Measurements from ENCODE around the gene ALDH2. TPM values are rescaled to one million over a fixed set of nuclear protein-coding genes. Genes with fewer than 3 reads are reported as not detected.
"Not testable (repeated sequence)": the region's sequence is repeated elsewhere in the genome, so short reads cannot be mapped to it uniquely, and the experiment has no call there.

Gene ALDH2
- total RNA-seq, 2 experiments from 2014 or later = 1.9 to 3.1 TPM

DNA sequence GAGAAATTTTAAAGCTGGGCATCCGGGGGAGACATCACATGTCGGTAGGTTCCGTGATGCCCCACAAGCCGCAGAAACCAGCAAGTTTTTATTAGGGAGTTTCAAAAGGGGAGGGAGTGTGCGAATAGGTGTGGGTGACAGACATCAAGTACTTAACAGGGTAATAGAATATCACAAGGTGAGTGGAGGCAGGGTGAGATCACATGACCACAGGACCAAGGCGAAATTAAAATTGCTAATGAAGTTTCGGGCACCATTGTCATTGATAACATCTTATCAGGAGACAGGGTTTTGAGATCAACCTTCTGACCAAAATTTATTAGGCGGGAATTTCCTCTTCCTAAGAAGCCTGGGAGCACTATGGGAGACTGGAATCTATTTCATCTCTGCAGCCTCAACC is 54.1 kb downstream of the ALDH2 start:
- H3K4me1 Mint-ChIP-seq (ENCODE audit: low read depth); H3K27me3 Mint-ChIP-seq; CTCF ChIA-PET; POLR2A ChIA-PET; H3K27ac Mint-ChIP-seq; H3K36me3 Mint-ChIP-seq; DNase-seq; H3K9me3 Mint-ChIP-seq; H3K4me3 Mint-ChIP-seq: not testable (repeated sequence)
- intact Hi-C loops (cut with micrococcal nuclease) = loop anchor here (5.0 kb wide), 1 partner anchor 566 kb away; no protein-coding TSS in a partner anchor

DNA sequence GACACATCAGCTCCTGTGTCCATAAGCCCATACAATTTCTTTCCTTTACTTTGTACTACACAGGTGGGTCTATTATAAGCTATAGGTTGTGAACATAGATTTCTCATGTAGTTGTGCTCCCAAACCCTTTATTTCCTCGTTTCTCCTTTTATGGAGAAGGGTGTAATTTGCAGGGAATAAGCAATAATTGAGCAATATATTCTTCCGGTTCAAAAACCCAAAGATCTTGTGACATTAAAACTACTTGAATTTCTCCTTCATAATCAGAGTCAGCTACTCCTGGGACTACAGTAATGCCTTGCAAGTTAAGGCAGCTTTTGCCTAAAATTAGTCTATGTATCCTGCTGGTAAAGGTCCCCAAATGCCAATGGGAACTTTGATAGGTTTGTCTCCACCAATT is 56.2 kb downstream of the ALDH2 start:
- intact Hi-C loops (cut with micrococcal nuclease) = loop anchor here (5.0 kb wide), 1 partner anchor 564 kb away; no protein-coding TSS in a partner anchor
- ChIA-PET POLR2A (no interaction called here), CTCF (interaction anchor here (1.0 kb wide), 1 partner anchor 10 kb away, joined by 7 read pairs; no protein-coding TSS in a partner anchor)
- peaks cover 6% of the 10 kb centered on the region for H3K27me3 Mint-ChIP-seq
- H3K4me3 Mint-ChIP-seq = no peak overlapping the region
- no peaks in the 10 kb centered on the region for H3K4me1 Mint-ChIP-seq (ENCODE audit: low read depth)
- no peaks in the 10 kb centered on the region for H3K36me3 Mint-ChIP-seq
- H3K9me3 Mint-ChIP-seq = peaks cover 4% of the 10 kb centered on the region
- H3K27ac Mint-ChIP-seq = no peak overlapping the region
- DNase-seq = no peak

DNA sequence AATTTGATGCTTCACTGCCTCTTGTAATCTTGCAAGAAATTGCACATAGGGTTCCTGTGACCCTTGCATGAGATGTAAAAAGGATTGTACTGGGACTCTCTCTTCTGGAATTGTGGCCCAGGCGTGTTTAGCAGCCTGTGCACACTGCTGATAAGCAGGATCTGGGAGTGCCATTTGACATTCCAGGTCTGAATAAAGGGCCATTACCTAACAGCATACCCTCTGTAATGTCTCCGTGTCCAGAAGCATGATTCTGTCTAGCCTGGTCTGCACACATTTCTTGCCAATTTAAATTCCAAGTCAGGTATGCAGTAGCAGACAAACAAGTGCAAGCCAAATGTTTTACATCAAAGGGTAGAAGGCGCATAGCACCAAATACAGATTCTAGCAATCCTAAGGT is 57.2 kb downstream of the ALDH2 start:
- Mint-ChIP-seq H3K36me3 (no peaks in the 10 kb centered on the region), H3K27me3 (peaks cover 6% of the 10 kb centered on the region), H3K4me3 (no peak overlapping the region), H3K4me1 (ENCODE audit: low read depth) (no peaks in the 10 kb centered on the region), H3K9me3 (peaks cover 4% of the 10 kb centered on the region), H3K27ac (no peak overlapping the region)
- CTCF ChIA-PET = interaction anchor here (1.0 kb wide), 1 partner anchor 11 kb away, joined by 7 read pairs; no protein-coding TSS in a partner anchor
- POLR2A ChIA-PET = no interaction called here
- DNase-seq = no peak
- intact Hi-C loops (cut with micrococcal nuclease) = loop anchor here (5.0 kb wide), 1 partner anchor 563 kb away; no protein-coding TSS in a partner anchor

DNA sequence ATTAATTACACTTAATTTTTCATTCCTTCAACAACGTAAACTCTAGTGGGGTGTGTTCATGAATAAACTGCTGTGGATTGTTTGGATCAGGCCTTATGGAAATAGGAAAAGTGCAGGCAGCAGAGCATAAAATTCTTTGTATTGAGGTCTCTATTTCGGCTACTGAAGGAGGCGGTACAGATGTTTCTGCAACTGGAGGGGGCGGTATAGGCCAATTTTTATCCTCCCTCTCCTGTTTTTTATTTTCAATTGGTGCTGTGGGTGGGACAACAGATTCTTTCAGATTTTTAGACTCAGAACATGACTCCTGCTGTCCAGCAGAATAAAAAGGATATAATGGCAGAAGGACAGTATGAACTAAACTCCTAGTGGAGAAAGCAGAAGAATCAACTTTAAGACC is 57.6 kb downstream of the ALDH2 start:
- CTCF ChIA-PET; H3K9me3 Mint-ChIP-seq; H3K4me1 Mint-ChIP-seq (ENCODE audit: low read depth); DNase-seq; H3K27me3 Mint-ChIP-seq; H3K36me3 Mint-ChIP-seq; POLR2A ChIA-PET; H3K4me3 Mint-ChIP-seq; H3K27ac Mint-ChIP-seq: not testable (repeated sequence)
- intact Hi-C loops (cut with micrococcal nuclease) = loop anchor here (5.0 kb wide), 1 partner anchor 563 kb away; no protein-coding TSS in a partner anchor

DNA sequence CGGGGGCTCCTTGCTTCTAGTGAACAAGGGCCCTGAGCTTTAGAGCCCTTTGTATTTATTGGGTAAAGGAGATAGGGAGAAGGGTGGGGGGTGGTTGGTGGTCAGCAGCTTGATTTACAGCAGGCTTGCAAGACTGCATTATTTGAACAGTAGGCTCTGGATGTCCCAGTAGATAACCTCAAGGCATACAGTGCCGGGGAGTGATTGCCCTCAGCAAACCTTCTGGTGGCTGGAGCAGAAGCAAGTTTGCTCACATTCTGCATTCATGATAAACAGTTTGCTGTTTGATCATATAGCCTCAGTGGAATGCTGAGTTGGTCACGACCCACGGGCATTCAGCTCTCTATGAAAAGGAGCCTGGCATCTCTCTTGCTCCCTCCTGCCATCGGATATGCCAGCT is 58.8 kb downstream of the ALDH2 start:
- Mint-ChIP-seq H3K27ac (no peak overlapping the region), H3K4me1 (ENCODE audit: low read depth) (no peaks in the 10 kb centered on the region), H3K9me3 (peaks cover 4% of the 10 kb centered on the region), H3K4me3 (no peak overlapping the region), H3K36me3 (no peaks in the 10 kb centered on the region), H3K27me3 (peaks cover 6% of the 10 kb centered on the region)
- ChIA-PET CTCF (interaction anchor here (2.5 kb wide), 1 partner anchor 12 kb away, joined by 13 read pairs; no protein-coding TSS in a partner anchor), POLR2A (interaction anchor here (1.3 kb wide), 1 partner anchor 16 kb away, joined by 3 read pairs; the partner anchor contains the start of gene MAPKAPK5)
- no peak for DNase-seq
- intact Hi-C loops (cut with micrococcal nuclease) = no loop called here

DNA sequence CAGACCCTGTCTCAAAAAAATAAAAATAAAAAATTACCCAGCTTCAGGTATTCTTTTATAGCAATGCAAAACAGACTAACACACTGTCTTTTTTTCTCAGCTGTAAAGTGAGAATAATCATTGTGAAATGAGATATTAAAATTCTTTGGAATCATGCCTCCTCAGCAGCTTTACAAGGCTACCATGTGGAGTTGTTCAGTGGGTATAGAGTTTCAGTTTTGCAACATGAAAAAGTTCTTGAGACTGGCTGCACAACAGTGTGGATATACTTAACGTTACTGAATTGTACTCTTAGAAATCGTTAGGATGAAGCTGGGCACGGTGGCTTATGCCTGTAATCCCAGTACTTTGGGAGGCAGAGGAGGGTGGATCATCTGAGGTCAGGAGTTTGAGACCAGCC is 59.6 kb downstream of the ALDH2 start:
- H3K4me3 Mint-ChIP-seq = no peak overlapping the region
- no peaks in the 10 kb centered on the region for H3K9me3 Mint-ChIP-seq
- intact Hi-C loops (cut with micrococcal nuclease) = no loop called here
- no peaks in the 10 kb centered on the region for H3K36me3 Mint-ChIP-seq
- ChIA-PET POLR2A (interaction anchor here (1.3 kb wide), 1 partner anchor 15 kb away, joined by 3 read pairs; the partner anchor contains the start of gene MAPKAPK5), CTCF (interaction anchor here (1.4 to 2.5 kb wide), 2 partner anchors 13 to 15 kb away, joined by 3 to 13 read pairs; no protein-coding TSS in a partner anchor)
- no peak for DNase-seq
- no peaks in the 10 kb centered on the region for H3K4me1 Mint-ChIP-seq (ENCODE audit: low read depth)
- H3K27me3 Mint-ChIP-seq = peaks cover 6% of the 10 kb centered on the region
- H3K27ac Mint-ChIP-seq = no peak overlapping the region

DNA sequence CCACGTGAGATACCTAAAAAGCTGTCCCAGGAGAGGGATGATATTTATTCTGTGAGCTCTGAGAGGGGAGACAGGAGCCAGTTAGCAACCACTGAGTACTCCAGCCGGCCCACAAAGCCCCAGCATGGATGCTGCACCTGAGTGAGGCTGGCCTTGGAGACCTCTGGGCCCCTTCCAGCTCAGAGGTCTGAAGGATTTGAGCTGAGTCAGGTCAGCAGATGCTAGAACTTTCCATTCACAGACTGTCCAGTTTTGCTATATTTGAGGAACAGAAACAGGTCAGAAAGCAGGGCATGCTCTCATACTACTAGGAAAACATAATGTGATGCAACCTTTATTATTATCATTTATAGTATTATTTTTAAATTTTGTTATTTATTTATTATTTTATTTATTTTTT is 60.3 kb downstream of the ALDH2 start:
- H3K4me1 Mint-ChIP-seq (ENCODE audit: low read depth) = no peaks in the 10 kb centered on the region
- intact Hi-C loops (cut with micrococcal nuclease) = no loop called here
- H3K27ac Mint-ChIP-seq = no peak overlapping the region
- H3K36me3 Mint-ChIP-seq = no peaks in the 10 kb centered on the region
- peaks cover 6% of the 10 kb centered on the region for H3K27me3 Mint-ChIP-seq
- DNase-seq = no peak
- no peaks in the 10 kb centered on the region for H3K9me3 Mint-ChIP-seq
- H3K4me3 Mint-ChIP-seq = no peak overlapping the region
- ChIA-PET POLR2A (no interaction called here), CTCF (interaction anchor here (1.4 to 2.5 kb wide), 2 partner anchors 14 kb away, joined by 3 to 13 read pairs; no protein-coding TSS in a partner anchor)

DNA sequence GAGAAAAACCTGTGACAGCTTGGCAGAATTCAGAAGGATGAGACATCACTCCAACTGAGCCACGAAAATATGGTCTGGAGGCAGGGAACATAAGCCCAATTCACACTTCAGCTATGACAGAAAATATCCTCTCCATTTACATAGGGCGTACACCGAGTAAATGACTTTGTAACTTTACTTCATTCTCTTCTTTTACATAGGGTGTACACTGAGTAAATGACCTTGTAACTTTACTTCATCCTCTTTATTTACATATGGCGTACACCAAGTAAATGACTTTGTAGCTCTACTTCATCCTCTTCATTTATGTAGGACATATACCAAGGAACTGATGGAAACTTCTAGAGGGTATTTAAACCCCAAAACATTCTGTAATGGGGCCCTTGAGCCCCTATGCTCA is 61.2 kb downstream of the ALDH2 start:
- Mint-ChIP-seq H3K27me3 (peaks cover 5% of the 10 kb centered on the region), H3K4me1 (ENCODE audit: low read depth) (no peaks in the 10 kb centered on the region), H3K27ac (no peak overlapping the region), H3K4me3 (no peak overlapping the region), H3K36me3 (no peaks in the 10 kb centered on the region), H3K9me3 (peaks cover 4% of the 10 kb centered on the region)
- intact Hi-C loops (cut with micrococcal nuclease) = no loop called here
- ChIA-PET POLR2A (no interaction called here), CTCF (interaction anchor here (1.4 kb wide), 1 partner anchor 15 kb away, joined by 4 read pairs; no protein-coding TSS in a partner anchor)
- no peak for DNase-seq

DNA sequence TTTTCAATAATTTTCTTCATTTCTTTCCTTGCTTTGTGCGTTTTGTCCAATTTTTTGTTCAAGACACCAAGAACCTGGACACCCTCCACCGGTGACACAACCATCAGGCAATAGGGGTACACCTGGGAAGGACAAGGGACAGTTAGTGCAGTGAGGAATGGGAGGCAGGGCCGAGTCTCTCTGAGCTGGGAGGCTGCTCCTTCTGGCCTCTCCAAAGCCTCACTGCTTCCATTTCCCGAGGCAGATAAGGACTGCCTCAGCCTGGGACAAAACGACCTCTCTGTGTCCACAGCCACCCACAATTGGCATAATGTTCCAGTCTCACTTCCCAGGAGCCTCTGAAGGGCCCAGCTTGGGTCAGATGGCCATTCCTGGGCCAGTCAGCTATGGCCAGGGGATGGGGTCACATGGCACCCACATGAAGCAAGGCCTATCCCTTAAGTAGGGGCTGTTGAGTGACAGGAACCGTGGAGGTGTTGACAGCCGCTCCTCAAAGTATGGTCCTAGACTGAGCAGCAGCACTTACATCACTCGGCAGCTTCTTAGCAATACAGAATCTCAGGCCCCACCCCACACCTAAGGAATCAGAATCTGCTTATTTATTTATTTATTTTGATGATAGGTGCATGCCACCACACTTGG is 61.7 kb downstream of the ALDH2 start:
- no peaks in the 10 kb centered on the region for H3K4me1 Mint-ChIP-seq (ENCODE audit: low read depth)
- H3K36me3 Mint-ChIP-seq = no peaks in the 10 kb centered on the region
- peaks cover 4% of the 10 kb centered on the region for H3K9me3 Mint-ChIP-seq
- ChIA-PET POLR2A (no interaction called here), CTCF (interaction anchor here (1.4 kb wide), 1 partner anchor 16 kb away, joined by 4 read pairs; no protein-coding TSS in a partner anchor)
- H3K27ac Mint-ChIP-seq = no peak overlapping the region
- H3K4me3 Mint-ChIP-seq = no peak overlapping the region
- DNase-seq = no peak
- intact Hi-C loops (cut with micrococcal nuclease) = no loop called here
- H3K27me3 Mint-ChIP-seq = peaks cover 2% of the 10 kb centered on the region

DNA sequence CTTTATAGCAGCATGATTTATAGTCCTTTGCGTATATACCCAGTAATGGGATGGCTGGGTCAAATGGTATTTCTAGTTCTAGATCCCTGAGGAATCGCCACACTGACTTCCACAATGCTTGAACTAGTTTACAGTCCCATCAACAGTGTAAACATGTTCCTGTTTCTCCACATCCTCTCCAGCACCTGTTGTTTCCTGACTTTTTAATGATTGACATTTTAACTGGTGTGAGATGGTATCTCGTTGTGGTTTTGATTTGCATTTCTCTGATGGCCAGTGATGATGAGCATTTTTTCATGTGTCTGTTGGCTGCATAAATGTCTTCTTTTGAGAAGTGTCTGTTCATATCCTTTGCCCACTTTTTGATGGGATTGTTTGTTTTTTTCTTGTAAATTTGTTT is 62.9 kb downstream of the ALDH2 start:
- H3K27me3 Mint-ChIP-seq; H3K36me3 Mint-ChIP-seq; H3K27ac Mint-ChIP-seq; POLR2A ChIA-PET; CTCF ChIA-PET; H3K4me1 Mint-ChIP-seq (ENCODE audit: low read depth); H3K4me3 Mint-ChIP-seq; DNase-seq; intact Hi-C loops (cut with micrococcal nuclease); H3K9me3 Mint-ChIP-seq: not testable (repeated sequence)

DNA sequence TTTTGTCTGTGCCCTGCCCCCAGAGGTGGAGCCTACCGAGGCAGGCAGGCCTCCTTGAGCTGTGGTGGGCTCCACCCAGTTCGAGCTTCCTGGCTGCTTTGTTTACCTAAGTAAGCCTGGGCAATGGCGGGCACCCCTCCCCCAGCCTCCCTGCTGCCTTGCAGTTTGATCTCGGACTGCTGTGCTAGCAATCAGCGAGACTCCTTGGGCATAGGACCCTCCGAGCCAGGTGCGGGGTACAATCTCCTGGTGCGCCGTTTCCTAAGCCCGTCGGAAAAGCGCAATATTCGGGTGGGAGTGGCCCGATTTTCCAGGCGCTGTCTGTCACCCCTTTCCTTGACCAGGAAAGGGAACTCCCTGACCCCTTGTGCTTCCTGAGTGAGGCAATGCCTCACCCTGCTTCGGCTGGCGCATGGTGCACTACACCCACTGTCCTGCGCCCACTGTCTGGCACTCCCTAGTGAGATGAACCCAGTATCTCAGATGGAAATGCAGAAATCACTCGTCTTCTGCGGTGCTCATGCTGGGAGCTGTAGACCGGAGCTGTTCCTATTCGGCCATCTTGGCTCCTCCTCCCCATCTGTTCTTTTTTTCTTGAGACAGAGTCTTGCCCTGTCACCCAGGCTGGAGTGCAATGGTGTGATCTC is 68.1 kb downstream of the ALDH2 start:
- POLR2A ChIA-PET; H3K4me3 Mint-ChIP-seq; intact Hi-C loops (cut with micrococcal nuclease): not testable (repeated sequence)

DNA sequence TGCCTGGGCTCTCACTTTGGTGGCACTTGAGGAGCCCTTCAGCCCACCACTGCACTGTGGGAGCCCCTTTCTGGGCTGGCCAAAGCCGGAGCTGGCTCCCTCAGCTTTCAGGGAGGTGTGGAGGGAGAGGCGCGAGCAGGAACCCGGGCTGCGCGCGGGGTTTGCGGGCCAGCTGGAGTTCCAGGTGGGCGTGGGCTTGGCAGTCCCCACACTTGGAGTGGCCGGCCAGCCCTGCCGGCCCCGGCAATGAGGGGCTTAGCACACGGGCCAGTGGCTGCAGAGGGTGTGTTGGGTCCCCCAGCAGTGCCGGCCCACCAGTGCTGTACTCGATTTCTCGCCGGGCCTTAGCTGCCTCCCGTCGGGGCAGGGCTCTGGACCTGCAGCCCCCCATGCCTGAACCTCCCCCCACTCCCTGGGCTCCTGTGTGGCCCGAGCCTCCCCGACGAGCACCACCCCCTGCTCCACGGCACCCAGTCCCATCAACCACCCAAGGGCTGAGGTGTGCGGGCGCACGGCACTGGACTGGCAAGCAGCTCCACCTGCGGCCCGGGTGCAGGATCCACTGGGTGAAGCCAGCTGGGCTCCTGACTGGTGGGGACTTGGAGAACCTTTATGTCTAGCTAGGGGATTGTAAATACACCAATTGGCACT is 68.9 kb downstream of the ALDH2 start:
- H3K4me3 Mint-ChIP-seq; intact Hi-C loops (cut with micrococcal nuclease); H3K27me3 Mint-ChIP-seq; POLR2A ChIA-PET; H3K27ac Mint-ChIP-seq; H3K9me3 Mint-ChIP-seq; DNase-seq: not testable (repeated sequence)
- Mint-ChIP-seq H3K36me3 (peaks cover 20% of the 10 kb centered on the region), H3K4me1 (ENCODE audit: low read depth) (peaks cover 30% of the 10 kb centered on the region)
- CTCF ChIA-PET = interaction anchor here (1.1 kb wide), 1 partner anchor 23 kb away, joined by 3 read pairs; no protein-coding TSS in a partner anchor

More for the DNA sequence above, 68.1 kb downstream of the ALDH2 start:
- H3K27ac Mint-ChIP-seq, CTCF ChIA-PET, H3K9me3 Mint-ChIP-seq, H3K27me3 Mint-ChIP-seq: not testable (repeated sequence)
- H3K4me1 Mint-ChIP-seq (ENCODE audit: low read depth) = peaks cover 22% of the 10 kb centered on the region
- H3K36me3 Mint-ChIP-seq = peaks cover 13% of the 10 kb centered on the region
- DNase-seq = peak; percentile 15
